GM04504 (cell line): Measurements from ENCODE around the gene KRTAP9-9.
"Not testable (repeated sequence)": the region's sequence is repeated elsewhere in the genome, so short reads cannot be mapped to it uniquely, and the experiment has no call there.

Source experiments
- DNase-seq: peaks from one replicate; pipeline ENCODE4 v3.0.0-alpha.2; 2012; ENCODE audit warnings: low read depth

Gene KRTAP9-9

DNA sequence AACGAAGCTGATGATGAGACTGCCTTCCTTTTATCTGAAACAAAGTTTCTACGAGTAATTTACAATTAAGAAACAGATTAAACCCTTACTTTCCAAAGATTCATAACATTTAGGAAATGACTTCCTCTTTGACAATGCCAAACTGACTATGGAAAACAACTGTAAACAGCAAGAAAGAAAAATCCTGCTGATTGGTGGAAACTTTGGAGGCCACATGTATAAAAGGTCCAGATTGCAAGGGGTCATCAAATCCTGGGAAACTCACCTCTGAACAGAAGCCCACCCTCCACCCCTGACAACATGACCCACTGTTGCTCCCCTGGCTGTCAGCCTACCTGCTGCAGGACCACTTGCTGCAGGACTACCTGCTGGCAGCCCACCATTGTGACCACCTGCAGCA, 9.9 kb downstream of the KRTAP9-9 start, which contains the start of gene KRTAP9-6:
Gene KRTAP9-6, plus strand, starts transcription at position 301 of the 400 bp plus-strand sequence. Its CDS starts 0 bp downstream, at position 301.
- DNase-seq: no peak

DNA sequence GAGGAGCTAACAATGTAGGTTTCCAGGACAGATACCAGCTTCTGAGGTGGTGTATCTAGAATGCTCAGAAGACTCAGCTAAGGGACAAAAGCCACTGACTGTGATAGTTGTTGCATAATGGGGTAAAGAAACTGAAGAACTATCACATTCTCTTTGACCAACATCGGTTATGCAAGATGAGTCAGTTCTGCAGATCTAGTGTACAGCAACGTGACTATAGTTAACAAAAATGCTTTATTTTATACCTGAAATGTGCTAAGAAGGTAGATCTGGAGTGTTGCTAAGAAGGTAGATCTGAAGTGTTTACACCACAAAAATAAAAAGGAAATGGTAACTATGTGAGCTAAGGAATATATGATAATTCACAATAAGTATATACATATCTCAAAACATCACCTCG, 12.5 kb downstream of the KRTAP9-9 start:
- DNase-seq: no peak

DNA sequence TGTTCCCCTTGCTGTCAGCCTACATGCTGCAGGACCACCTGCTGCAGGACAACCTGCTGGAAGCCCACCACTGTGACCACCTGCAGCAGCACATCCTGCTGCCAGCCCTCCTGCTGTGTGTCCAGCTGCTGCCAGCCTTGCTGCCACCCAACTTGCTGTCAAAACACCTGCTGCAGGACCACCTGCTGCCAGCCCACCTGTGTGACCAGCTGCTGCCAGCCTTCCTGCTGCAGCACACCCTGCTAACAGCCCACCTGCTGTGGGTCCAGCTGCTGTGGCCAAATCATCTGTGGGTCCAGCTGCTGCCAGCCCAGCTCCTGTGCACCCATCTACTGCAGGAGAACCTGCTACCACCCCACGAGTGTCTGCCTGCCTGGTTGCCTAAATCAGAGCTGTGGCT, 16.1 kb downstream of the KRTAP9-9 start:
- not testable (repeated sequence) for DNase-seq

DNA sequence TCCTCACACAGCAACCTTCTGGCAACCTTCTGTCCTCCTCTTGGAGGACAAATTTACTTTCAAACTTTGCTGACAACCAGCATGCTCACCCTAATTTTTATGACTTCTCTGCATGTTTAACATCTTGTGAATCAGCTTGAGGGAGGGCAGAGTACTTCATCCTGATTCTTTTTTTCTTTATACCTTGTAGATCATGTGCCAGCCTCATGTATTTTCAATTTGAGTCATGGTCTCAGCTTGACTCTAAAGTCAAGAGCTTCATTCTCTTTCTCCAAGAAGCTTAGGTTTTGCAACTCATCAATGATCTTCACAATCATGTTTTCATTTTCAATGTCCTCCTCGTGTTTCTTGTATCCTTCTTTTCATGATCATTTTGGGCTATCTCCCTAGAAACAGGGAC, 16.7 kb downstream of the KRTAP9-9 start:
- DNase-seq: no peak

DNA sequence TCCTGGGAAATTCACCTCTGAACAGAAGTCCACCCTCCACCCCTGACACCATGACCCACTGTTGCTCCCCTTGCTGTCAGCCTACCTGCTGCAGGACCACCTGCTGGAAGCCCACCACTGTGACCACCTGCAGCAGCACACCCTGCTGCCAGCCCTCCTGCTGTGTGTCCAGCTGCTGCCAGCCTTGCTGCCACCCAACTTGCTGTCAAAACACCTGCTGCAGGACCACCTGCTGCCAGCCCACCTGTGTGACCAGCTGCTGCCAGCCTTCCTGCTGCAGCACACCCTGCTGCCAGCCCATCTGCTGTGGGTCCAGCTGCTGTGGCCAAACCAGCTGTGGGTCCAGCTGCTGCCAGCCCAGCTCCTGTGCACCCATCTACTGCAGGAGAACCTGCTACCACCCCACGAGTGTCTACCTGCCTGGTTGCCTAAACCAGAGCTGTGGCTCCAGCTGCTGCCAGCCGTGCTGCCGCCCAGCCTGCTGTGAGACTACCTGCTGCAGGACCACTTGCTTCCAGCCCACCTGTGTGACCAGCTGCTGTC, 20.5 kb downstream of the KRTAP9-9 start, which contains the start of gene KRTAP9-7:
Gene KRTAP9-7, plus strand, starts transcription at position 51 of the 543 bp plus-strand sequence. Its CDS starts 0 bp downstream, at position 51.
- DNase-seq: not testable (repeated sequence)

DNA sequence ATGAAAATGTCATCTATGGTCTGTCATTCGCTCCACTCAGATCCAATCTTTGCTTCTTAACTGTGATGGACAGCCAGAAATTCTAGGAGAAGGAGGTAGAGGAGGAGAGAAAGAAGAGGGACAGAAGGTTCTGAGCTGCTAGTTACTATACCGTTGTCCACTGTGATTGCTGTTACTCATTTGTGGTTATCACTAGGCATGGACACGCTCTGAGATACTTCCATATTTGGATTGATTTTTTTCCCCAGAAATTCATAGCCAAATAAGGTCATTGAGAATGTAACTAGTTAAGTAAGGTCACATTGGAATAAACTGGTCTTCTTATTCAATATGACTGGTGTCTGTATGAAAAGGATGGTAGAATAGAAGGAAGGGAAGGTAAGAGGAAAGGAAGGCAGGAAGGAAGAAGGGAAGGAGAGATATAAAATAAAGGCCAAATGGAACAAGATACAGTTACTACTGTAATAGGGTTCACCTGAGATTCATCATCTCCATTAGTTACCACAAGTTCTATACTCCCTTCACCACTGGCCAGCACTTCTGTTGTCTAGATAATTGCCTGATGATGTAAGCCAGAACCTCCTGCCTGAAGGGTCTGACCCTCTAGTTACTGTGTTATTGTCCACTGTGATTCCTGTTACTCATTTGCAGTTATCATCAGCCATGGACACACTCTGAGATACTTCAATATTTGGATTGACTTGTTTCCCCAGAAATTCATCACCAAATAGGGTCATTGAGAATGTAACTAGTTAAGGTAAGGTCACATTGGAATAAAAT, 23.2 kb downstream of the KRTAP9-9 start:
- DNase-seq: no peak

DNA sequence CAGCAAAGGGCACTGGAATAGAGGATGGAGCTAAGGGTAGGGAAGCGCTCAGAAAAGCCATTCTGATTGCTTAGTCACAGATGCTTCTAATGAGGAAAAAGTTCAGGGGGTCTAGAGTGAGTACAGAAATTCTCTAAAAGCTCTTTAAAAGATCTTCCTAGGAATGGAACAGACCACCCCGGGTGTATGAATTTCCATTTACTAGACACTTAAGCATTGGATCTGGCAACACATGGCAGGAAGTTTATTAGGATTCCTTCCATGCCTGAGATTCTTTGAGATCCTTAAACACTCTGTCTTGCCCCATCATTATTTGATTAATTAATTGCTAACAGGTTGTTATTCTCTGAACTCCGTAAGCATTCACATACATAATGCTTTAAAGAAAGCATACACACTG, 28.9 kb downstream of the KRTAP9-9 start:
- DNase-seq: peak; percentile 42

DNA sequence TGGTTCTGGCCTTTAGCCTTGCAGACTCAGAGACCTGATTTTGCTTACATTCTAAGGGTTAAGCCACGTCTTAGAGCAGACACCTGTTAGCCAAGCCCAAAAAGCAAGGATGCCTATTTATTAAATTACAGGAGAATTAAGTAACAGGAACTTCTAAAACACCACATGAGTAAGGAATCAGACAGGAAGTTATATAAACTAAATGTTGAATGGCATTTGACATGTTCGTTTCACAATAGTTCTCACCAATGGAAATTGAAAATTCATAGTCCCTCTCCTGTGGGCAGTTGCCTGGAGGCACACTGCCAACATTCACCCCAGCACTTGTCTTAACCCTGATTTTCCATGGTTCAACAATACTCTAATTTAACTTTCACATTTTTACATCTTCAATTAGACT, 29.4 kb downstream of the KRTAP9-9 start:
- no peak for DNase-seq

DNA sequence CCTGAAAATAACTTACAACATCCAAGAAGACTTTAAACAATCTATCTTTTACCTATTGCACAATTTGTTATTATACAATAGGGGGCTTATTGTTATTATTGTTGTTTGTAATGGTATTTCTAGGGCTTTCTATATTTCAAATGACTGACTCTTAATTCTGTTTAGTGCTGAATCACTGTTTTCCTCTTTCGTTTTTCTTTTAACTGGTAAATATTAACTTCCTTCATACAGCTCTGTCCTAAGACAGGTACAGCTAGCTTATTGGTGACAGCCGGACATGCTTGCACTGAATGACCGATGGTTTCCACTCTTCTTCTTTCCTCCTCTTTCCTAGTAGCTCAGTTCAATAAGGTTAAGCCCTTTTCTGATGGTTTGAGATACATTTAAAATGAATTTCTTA, 31.9 kb downstream of the KRTAP9-9 start:
- DNase-seq: no peak

DNA sequence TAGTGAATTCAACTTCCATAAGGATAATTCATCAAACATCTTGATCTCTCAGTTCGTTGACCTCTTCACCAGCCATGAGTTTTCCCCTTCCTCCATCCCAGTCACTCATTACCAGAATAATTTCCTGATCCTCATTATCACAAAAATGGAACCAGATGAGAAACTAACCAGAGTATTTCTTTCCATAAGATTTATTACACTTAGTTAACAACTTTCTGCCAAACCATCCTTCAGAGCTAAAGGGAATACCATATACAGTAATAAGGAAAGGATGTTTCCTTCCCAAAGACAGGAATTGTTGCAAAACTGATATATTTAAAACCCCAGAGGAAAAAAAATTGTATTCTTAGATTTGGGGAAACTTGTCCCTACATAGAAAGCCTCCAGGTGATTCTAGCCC, 38.8 kb downstream of the KRTAP9-9 start:
- DNase-seq: no peak

DNA sequence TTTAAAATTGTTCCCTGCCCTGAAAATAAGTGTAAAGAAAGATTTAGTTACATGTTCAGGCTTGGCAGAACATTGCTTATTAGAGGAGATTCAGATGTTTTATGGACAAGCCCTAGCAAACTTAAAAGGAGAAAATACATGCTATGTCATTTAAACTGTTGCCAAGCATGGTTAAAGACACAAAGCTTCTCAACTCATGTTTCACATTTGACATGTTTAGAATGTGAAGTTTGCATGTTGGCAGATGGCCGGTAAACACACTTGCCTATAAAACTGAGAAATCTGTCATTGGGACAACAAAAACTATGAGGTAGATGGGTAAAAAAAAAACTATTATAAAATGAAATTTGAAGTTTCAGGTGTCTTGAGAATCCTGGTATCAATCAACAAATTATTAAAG, 41.7 kb downstream of the KRTAP9-9 start:
- DNase-seq: no peak

DNA sequence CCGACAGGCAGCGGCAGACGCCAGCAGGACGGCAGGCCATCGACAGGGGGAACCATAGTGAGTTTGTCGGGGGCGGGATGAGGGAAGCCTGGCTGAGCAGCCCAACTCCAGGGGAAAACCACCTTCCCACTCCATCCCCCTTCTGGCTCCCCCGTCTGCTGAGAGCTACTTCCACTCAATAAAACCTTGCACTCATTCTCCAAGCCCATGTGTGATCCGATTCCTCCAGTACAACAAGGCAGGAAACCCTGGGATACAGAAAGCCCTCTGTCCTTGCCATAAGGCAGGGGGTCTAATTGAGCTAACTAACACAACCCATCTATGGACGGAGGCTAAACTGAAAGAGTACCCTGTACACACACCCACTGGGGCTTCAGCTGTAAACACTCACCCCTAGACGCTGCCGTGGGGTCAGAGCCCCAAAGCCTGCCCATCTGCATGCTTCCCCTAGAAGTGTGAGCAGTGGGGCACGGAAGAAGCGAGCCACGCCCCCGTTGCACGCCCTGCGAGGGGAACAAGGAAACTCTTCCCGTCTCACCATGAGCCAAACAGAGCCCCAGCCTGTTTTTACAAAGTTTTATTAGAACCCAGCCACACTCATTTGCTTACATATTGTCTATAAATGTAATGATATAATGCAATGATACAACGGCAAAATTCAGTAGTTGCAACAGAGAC, 43.4 kb downstream of the KRTAP9-9 start:
- DNase-seq: no peak

DNA sequence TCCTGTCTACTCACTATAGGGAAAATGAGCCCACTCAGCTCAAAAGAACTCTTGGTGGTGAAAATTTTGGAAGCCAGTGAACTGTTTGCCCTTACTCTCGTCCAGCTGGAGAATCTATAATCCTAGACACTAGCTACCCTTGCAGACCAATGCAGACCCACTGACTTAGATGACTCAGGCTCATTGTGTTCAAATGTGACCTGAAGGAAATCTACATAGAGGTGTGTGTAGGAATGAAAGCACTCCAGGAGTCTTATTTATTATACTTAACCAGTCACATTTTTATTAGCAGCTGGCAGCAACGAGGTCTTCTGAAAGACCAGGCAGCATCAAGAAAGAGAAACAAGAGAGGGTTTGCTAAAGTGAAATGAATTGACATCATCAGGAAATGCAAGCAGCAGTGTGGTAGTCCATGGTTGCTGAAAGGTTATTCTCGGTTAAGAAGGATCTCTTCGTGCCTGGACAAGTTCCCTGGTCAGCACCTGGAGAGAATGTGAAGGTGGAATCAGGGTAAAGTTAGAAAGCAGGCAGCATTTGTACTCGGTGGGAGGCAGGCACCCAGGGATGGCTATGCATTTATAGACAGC, 46.1 kb downstream of the KRTAP9-9 start:
- no peak for DNase-seq

DNA sequence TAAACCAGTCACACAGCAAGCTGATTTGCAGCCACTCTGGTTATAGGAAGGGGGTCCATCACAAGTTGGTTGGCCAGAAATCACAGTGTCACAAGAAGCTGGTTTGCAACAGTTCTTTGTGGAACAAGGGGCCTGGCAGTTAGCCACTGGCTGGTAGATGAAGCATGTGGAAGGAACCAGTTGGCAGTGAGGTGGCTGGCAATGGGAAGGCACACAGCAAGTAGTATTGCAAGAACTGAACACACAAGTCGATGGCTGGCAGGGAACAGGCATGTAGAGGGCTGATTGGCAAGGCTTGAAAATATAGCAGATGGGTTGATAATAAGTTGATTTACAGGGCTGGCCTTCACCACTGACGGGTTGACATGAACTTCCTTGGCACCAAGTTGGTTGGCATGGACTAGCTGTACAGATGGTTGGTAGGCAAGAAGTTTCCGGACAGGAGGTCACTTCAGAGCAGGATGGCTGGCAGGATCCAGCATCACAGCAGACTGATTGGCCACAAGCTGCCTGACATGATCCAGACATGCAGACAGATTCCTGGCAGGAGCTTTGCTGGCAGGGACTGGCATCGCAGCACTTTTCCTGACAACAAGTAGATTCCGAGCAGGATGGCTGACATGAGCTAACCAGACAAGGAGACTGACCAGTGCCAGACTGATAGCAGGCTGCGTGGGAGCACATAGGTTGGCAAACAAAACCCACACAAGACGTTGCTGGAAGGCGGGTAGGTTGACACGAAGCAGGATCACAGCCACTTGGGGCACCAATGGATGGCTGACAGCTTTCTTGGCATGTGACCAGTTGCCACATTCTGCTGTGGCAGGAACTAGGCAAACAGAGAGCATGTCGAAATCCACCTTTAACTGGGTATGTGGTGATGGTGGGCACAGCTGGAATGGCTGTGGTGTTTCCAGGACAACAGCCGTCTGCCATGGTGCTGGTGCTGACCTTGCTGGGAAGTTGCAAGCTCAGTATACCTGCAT, 47.0 kb downstream of the KRTAP9-9 start, which contains the start of gene KRTAP29-1:
Gene KRTAP29-1, minus strand, starts transcription at position 936 of the 986 bp plus-strand sequence. Its CDS starts 0 bp downstream, at position 936.
- no peak for DNase-seq

DNA sequence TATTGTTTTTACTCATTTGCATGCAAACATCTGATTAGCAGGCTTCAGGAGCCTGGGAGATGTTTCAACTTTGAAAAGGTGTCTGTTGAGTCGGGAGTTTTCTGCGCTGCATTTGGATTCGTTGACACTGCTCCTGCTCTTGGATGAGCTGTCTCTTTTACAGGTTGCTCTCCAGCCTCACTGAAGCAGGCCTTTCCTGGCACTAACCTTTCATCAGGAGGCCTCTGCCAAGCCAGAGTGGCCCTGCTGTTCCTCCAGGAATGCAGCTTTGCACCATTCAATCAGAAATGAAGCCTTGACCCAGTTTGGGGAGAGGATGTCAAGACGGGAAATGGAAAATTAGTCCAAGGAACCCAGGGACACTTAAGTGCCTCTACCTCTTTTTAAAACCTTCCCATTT, 47.8 kb downstream of the KRTAP9-9 start:
- DNase-seq: no peak

DNA sequence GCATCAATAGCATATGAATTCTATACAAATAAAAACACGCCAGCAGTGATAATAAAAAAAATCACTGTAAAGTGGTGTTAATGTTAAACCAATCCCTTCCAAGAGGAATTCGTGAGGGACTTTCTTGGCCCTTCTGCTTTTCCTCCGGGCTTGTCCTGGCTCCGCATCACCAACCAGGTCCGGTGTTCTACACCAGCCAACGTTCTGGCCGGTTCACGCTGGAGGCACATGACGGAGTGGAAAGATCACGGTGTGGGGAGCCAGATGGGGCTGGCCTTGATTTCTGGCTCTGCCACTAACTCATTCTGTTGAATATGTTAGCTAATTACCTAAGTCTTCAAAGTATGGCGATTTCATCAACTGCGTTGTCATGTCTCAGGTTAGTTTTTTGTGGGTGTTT, 48.9 kb downstream of the KRTAP9-9 start:
- DNase-seq: no peak
